PC-9 (cell line): ENCODE measurements around the gene CCDC136. TPM values are rescaled to one million over a fixed set of nuclear protein-coding genes. Genes with fewer than 3 reads are reported as not detected.

Experiments used
- BruUV-seq: library from RNA; stranded (reverse); fragments of 400-500 nt; replicated peaks from 2 replicates; lab custom pipeline; 2021; lab: Mats Ljungman, UMichigan
- CTCF ChIA-PET: fragments of 300-600 bp; sonication (Branson Sonifier 250); formaldehyde crosslinking; loops from one replicate; lab custom pipeline; 2022; ENCODE audit warnings: antibody characterized with exemption; lab: Charles Lee
- POLR2A ChIA-PET: fragments of 300-600 bp; sonication (Branson Sonifier 250); formaldehyde crosslinking; loops from one replicate; lab custom pipeline; 2022; ENCODE audit warnings: antibody characterized with exemption; ENCODE audit not compliant: unreplicated experiment; lab: Charles Lee
- DNase-seq, 2 experiments: peaks; one replicate each; pipeline versions ENCODE4 v3.0.0 to v3.0.0-alpha.2; 2015 to 2022; ENCODE audit warnings: mixed read lengths in 1 of 2
- H2AFZ ChIP-seq: fragments of 200-600 bp; sonication (generic); 2 replicates; pipeline ENCODE4 v1.8.1; 2017; ENCODE audit warnings: antibody characterized with exemption
- H3F3A ChIP-seq: fragments of 200-600 bp; sonication (generic); 2 replicates; pipeline ENCODE4 v1.8.1; 2017; ENCODE audit warnings: antibody characterized with exemption, mild to moderate bottlenecking, low read depth; ENCODE audit not compliant: insufficient read depth
- H3K27ac ChIP-seq: fragments of 200-600 bp; sonication (generic); 2 replicates; pipeline ENCODE4 v1.6.1; 2016; ENCODE audit warnings: mixed run types
- H3K27me3 ChIP-seq: fragments of 200-600 bp; sonication (generic); 2 replicates; pipeline ENCODE4 v1.6.1; 2016; ENCODE audit warnings: low read depth, mixed run types; ENCODE audit not compliant: insufficient read depth
- H3K36me3 ChIP-seq: fragments of 200-600 bp; sonication (generic); 2 replicates; pipeline ENCODE4 v1.6.1; 2016; ENCODE audit warnings: low read depth, mixed run types
- H3K4me1 ChIP-seq: fragments of 200-600 bp; sonication (generic); replicated peaks from 2 replicates; pipeline ENCODE4 v1.6.1; 2016; ENCODE audit warnings: mixed run types; ENCODE audit not compliant: insufficient read depth
- H3K4me2 ChIP-seq: fragments of 200-600 bp; sonication (generic); 2 replicates; pipeline ENCODE4 v1.6.1; 2017; ENCODE audit warnings: mixed run types
- H3K4me3 ChIP-seq: fragments of 200-600 bp; sonication (generic); 2 replicates; pipeline ENCODE4 v1.6.1; 2016; ENCODE audit warnings: mixed run types
- H3K79me2 ChIP-seq: fragments of 200-600 bp; sonication (generic); 2 replicates; pipeline ENCODE4 v1.6.1; 2017; ENCODE audit warnings: low read depth, mixed run types
- H3K9me2 ChIP-seq: fragments of 200-600 bp; sonication (generic); 2 replicates; pipeline ENCODE4 v1.8.1; 2017; ENCODE audit warnings: mild to moderate bottlenecking; ENCODE audit not compliant: insufficient read depth
- H3K9me3 ChIP-seq: fragments of 200-600 bp; sonication (generic); 2 replicates; pipeline ENCODE4 v1.8.1; 2016; ENCODE audit warnings: low read depth; ENCODE audit not compliant: insufficient read depth
- H4K20me1 ChIP-seq: fragments of 200-600 bp; sonication (generic); 2 replicates; pipeline ENCODE4 v1.8.1; 2017; ENCODE audit not compliant: insufficient read depth
- CTCF ChIP-seq: fragments of 200-600 bp; sonication (generic); conservative IDR thresholded peaks from 2 replicates; pipeline ENCODE4 v1.6.1; 2017; ENCODE audit warnings: mixed run types, antibody characterized with exemption, mild to moderate bottlenecking, moderate library complexity
- EZH2 ChIP-seq: fragments of 200-600 bp; sonication (generic); IDR thresholded peaks from 2 replicates; pipeline ENCODE4 v1.8.0; 2017; ENCODE audit warnings: antibody characterized with exemption, low read depth
- intact Hi-C: fragments of 100-400 bp; cut with micrococcal nuclease; formaldehyde crosslinking; loops from one replicate; pipeline ENCODE4 v1.10.0; 2022; ENCODE audit not compliant: unreplicated experiment
- total RNA-seq: library from RNA; stranded (reverse); gene quantifications from 2 replicates; pipeline ENCODE4 v1.2.3, GENCODE V29; 2021

The CCDC136 gene
- total RNA-seq, 1 experiment from 2014 or later: 7.1 TPM

- H3K27me3 ChIP-seq: no peaks in the 10 kb centered on the region
- H3K4me1 ChIP-seq: peaks cover 4% of the 10 kb centered on the region; the same call in 1 of the 2 replicates
- H3K4me3 ChIP-seq: peak overlapping the region; percentile 65; the same call in 1 of the 2 replicates
- TF ChIP-seq EZH2: no peak
- no peak for TF ChIP-seq CTCF
- no peaks in the 10 kb centered on the region for H3K36me3 ChIP-seq
- no peaks in the 10 kb centered on the region for H3K9me3 ChIP-seq
- H3F3A ChIP-seq: peaks cover 4% of the 10 kb centered on the region; the same call in 1 of the 2 replicates
- ChIA-PET CTCF (no interaction called here), POLR2A (interaction anchor here (0.5 kb wide), 1 partner anchor 111 kb away, joined by 3 read pairs; no protein-coding TSS in a partner anchor)
- no peaks in the 10 kb centered on the region for H4K20me1 ChIP-seq
- peak overlapping the region; percentile 88 for H2AFZ ChIP-seq
- no TSS peak for BruUV-seq
- H3K4me2 ChIP-seq: peak overlapping the region; percentile 84
- H3K27ac ChIP-seq: no peak overlapping the region
- DNase-seq: no peak
- no peaks in the 10 kb centered on the region for H3K9me2 ChIP-seq
- intact Hi-C loops: loop anchor here (5.0 kb wide), 2 partner anchors 35 to 70 kb away; partner anchors contain the start of gene ATP6V1F
- no peaks in the 10 kb centered on the region for H3K79me2 ChIP-seq
Measured at GRCh38 chr7:128791972-128792327, 182 bp downstream of the CCDC136 start.

DNA sequence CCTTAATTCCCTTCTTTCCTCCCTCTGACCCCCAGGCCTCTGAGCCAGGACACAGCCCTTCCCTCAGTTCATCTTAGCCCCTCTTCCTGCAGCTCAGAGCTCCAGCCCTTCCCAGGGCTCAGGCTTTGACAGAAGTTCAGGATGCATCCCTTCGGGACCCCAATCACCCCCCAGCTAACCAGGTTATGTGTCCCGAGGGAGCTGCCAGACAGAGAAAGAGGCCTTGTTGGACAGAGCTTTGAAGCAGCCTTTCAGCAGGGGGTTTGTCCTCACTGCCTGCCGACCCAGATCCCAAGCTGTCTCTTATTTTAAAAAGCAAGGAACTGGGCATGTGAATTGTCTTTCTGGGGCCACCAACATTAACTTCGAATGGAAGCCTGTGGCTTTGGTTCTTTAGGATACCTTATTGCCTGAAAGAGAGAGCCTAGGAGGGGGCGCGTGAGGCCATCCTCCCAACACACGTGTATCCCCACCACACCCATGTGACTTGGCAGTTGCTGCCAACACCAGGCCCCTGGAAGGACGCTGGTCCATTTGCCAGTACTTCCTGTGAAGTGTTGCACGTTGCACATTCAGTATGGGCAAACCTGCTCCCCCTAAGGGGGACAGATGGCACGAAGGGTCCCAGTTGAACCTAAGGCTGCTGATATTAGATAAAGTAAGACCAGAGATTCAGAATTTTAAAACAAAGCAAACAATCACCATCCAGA lies 858 bp downstream of the CCDC136 start:
- Histone ChIP-seq H3K27ac (no peak overlapping the region), H3K36me3 (no peaks in the 10 kb centered on the region), H3F3A (peaks cover 4% of the 10 kb centered on the region; the same call in 1 of the 2 replicates), H3K4me1 (peaks cover 4% of the 10 kb centered on the region; the same call in 1 of the 2 replicates), H3K9me3 (no peaks in the 10 kb centered on the region), H3K79me2 (no peaks in the 10 kb centered on the region), H3K27me3 (no peaks in the 10 kb centered on the region), H3K4me3 (no peak overlapping the region), H4K20me1 (no peaks in the 10 kb centered on the region), H3K4me2 (no peak overlapping the region), H3K9me2 (no peaks in the 10 kb centered on the region), H2AFZ (no peak overlapping the region)
- ChIA-PET CTCF (no interaction called here), POLR2A (interaction anchor here (0.5 kb wide), 1 partner anchor 112 kb away, joined by 3 read pairs; no protein-coding TSS in a partner anchor)
- TF ChIP-seq EZH2: no peak
- TF ChIP-seq CTCF: no peak
- BruUV-seq: TSS peak; percentile 53
- intact Hi-C loops: loop anchor here (5.0 kb wide), 2 partner anchors 35 to 70 kb away; partner anchors contain the start of gene ATP6V1F
- DNase-seq: no peak

DNA sequence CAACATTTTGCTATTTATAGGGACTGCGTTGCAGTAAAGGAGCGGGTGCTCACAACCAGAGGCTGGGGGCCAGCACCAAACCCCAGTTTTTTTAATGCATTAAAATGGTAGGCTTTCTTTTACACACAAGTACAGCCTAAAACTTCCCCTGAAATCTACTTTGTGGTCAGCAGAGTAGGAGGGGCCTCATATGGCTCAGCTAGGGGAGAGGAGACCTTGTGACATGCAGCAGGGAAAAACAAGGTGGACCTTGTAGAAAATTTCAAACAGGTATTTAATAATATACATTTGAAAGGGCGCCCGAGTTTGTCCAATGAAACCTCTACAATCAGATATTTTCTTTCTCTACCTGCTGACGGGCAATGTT lies 1.4 kb downstream of the CCDC136 start:
- H3K27me3 ChIP-seq: no peaks in the 10 kb centered on the region
- no TSS peak for BruUV-seq
- no peaks in the 10 kb centered on the region for H3K79me2 ChIP-seq
- intact Hi-C loops: loop anchor here (5.0 kb wide), 2 partner anchors 34 to 69 kb away; partner anchors contain the start of gene ATP6V1F
- H2AFZ ChIP-seq: no peak overlapping the region
- H3K9me3 ChIP-seq: no peaks in the 10 kb centered on the region
- H3K27ac ChIP-seq: no peak overlapping the region
- ChIA-PET POLR2A (no interaction called here), CTCF (no interaction called here)
- H3K4me1 ChIP-seq: peaks cover 4% of the 10 kb centered on the region; the same call in 1 of the 2 replicates
- no peak for DNase-seq
- no peaks in the 10 kb centered on the region for H3K9me2 ChIP-seq
- no peak overlapping the region for H3K4me3 ChIP-seq
- TF ChIP-seq EZH2: no peak
- no peak for TF ChIP-seq CTCF
- H4K20me1 ChIP-seq: no peaks in the 10 kb centered on the region
- peaks cover 4% of the 10 kb centered on the region; the same call in 1 of the 2 replicates for H3F3A ChIP-seq
- H3K36me3 ChIP-seq: no peaks in the 10 kb centered on the region
- no peak overlapping the region for H3K4me2 ChIP-seq
